Neural crest cell (in vitro differentiated cells): ENCODE measurements around the gene IPO13. TPM values are rescaled to one million over a fixed set of nuclear protein-coding genes. Genes with fewer than 3 reads are reported as not detected.

Experiments
- DNase-seq: peaks from one replicate; pipeline ENCODE4 v3.0.0; 2021; ENCODE audit warnings: low read depth, mixed read lengths, low spot score
- H3K27ac Mint-ChIP-seq: one replicate; pipeline ENCODE4 v1.8.0; 2021; ENCODE audit warnings: mild to moderate bottlenecking, mixed read lengths; ENCODE audit not compliant: unreplicated experiment
- H3K27me3 Mint-ChIP-seq: 2 replicates; pipeline ENCODE4 v1.8.0; 2021; ENCODE audit warnings: low read depth, mild to moderate bottlenecking, mixed read lengths
- H3K36me3 Mint-ChIP-seq: 2 replicates; pipeline ENCODE4 v1.8.0; 2021; ENCODE audit warnings: low read depth, mild to moderate bottlenecking, mixed read lengths
- H3K4me1 Mint-ChIP-seq: 2 replicates; pipeline ENCODE4 v1.8.0; 2021; ENCODE audit warnings: mixed read lengths
- H3K4me3 Mint-ChIP-seq: one replicate; pipeline ENCODE4 v1.8.0; 2021; ENCODE audit warnings: mild to moderate bottlenecking, mixed read lengths
- H3K9me3 Mint-ChIP-seq: 2 replicates; pipeline ENCODE4 v1.8.0; 2021; ENCODE audit warnings: mixed read lengths
- CTCF ChIP-seq: fragments of 200-600 bp; sonication (generic); conservative IDR thresholded peaks from 2 replicates; pipeline ENCODE4 v1.5.0; 2021; ENCODE audit warnings: antibody characterized with exemption, mild to moderate bottlenecking
- total RNA-seq: library from RNA; stranded (reverse); gene quantifications from 2 replicates; pipeline ENCODE4 v1.2.1, GENCODE V29; 2021

IPO13 gene
- total RNA-seq, 1 donor from 2014 or later, result 44.1 TPM

- H3K27ac Mint-ChIP-seq, result no peak overlapping the region
Observed at GRCh38 chr1:43912607-43913006, 34.1 kb upstream of the IPO13 start.

GRCh38 chr1:43913051-43913501, 33.7 kb upstream of the IPO13 start:
- Mint-ChIP-seq H3K9me3 (no peaks in the 10 kb centered on the region), H3K4me1 (peaks cover 4% of the 10 kb centered on the region), H3K36me3 (no peaks in the 10 kb centered on the region), H3K4me3 (no peak overlapping the region), H3K27me3 (no peaks in the 10 kb centered on the region), H3K27ac (peak overlapping the region; percentile 24)
- TF ChIP-seq CTCF, result no peak
- no peak for DNase-seq

More at GRCh38 chr1:43912607-43913006, 34.1 kb upstream of the IPO13 start:
- H3K4me3 Mint-ChIP-seq, result no peak overlapping the region
- no peaks in the 10 kb centered on the region for H3K9me3 Mint-ChIP-seq
- DNase-seq, result no peak
- no peaks in the 10 kb centered on the region for H3K36me3 Mint-ChIP-seq
- TF ChIP-seq CTCF, result no peak
- peaks cover 4% of the 10 kb centered on the region for H3K4me1 Mint-ChIP-seq
- H3K27me3 Mint-ChIP-seq, result no peaks in the 10 kb centered on the region

- no peaks in the 10 kb centered on the region for H3K27me3 Mint-ChIP-seq
- no peaks in the 10 kb centered on the region for H3K36me3 Mint-ChIP-seq
- no peak overlapping the region for H3K4me3 Mint-ChIP-seq
- peak overlapping the region; percentile 24 for H3K27ac Mint-ChIP-seq
- TF ChIP-seq CTCF, result no peak
- H3K9me3 Mint-ChIP-seq, result no peaks in the 10 kb centered on the region
- peaks cover 4% of the 10 kb centered on the region for H3K4me1 Mint-ChIP-seq
- DNase-seq, result no peak
Observed at GRCh38 chr1:43913666-43914360, 32.9 kb upstream of the IPO13 start.

GRCh38 chr1:43914576-43915525, 31.9 kb upstream of the IPO13 start:
- no peak for DNase-seq
- no peak overlapping the region for H3K4me3 Mint-ChIP-seq
- H3K27ac Mint-ChIP-seq, result peak overlapping the region; percentile 45
- H3K36me3 Mint-ChIP-seq, result no peaks in the 10 kb centered on the region
- no peaks in the 10 kb centered on the region for H3K27me3 Mint-ChIP-seq
- no peaks in the 10 kb centered on the region for H3K9me3 Mint-ChIP-seq
- TF ChIP-seq CTCF, result no peak
- peaks cover 4% of the 10 kb centered on the region for H3K4me1 Mint-ChIP-seq

GRCh38 chr1:43919906-43920305, 26.8 kb upstream of the IPO13 start:
- no peak overlapping the region for H3K27ac Mint-ChIP-seq
- no peak for DNase-seq
- H3K9me3 Mint-ChIP-seq, result no peaks in the 10 kb centered on the region
- no peaks in the 10 kb centered on the region for H3K27me3 Mint-ChIP-seq
- peaks cover 2% of the 10 kb centered on the region for H3K36me3 Mint-ChIP-seq
- no peak overlapping the region for H3K4me3 Mint-ChIP-seq
- no peak for TF ChIP-seq CTCF
- no peaks in the 10 kb centered on the region for H3K4me1 Mint-ChIP-seq
